ENCODE results near the gene RNF222.

DNA sequence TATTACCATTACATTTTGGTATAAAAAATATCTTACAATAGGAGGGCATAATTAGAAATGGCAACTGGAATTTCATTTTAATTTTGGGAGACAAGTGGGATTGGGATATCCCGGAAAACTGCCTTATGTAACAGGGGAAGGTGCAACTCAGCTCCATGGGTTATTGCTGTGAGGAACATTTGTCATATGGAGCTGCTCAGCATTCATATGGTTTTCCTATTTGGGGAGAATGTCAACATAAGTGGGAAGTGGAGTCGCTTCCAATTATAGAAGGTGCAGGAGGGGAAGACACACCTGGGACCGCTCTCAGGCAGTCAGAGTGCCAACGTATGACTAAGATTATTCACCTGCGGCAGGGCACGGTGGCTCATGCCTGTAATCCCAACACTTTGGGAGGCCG is 47.3 kb downstream of the RNF222 start:
- TF ChIP-seq NFE2L2 (IDR thresholded peaks at IDR 0.05; ENCODE audit: low read depth, low read length) (no peak), CEBPB (IDR thresholded peaks at IDR 0.05; ENCODE audit: low read depth, low read length) (no peak), RFX5 (IDR thresholded peaks at IDR 0.05; ENCODE audit: low read depth, low read length) (no peak), FOS (IDR thresholded peaks at IDR 0.05; ENCODE audit: low read depth, low read length) (no peak), POLR2A (IDR thresholded peaks at IDR 0.05; ENCODE audit: low read depth, low read length) (no peak)
- TF ChIP-seq, protein P1, sequence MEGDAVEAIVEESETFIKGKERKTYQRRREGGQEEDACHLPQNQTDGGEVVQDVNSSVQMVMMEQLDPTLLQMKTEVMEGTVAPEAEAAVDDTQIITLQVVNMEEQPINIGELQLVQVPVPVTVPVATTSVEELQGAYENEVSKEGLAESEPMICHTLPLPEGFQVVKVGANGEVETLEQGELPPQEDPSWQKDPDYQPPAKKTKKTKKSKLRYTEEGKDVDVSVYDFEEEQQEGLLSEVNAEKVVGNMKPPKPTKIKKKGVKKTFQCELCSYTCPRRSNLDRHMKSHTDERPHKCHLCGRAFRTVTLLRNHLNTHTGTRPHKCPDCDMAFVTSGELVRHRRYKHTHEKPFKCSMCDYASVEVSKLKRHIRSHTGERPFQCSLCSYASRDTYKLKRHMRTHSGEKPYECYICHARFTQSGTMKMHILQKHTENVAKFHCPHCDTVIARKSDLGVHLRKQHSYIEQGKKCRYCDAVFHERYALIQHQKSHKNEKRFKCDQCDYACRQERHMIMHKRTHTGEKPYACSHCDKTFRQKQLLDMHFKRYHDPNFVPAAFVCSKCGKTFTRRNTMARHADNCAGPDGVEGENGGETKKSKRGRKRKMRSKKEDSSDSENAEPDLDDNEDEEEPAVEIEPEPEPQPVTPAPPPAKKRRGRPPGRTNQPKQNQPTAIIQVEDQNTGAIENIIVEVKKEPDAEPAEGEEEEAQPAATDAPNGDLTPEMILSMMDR (conservative IDR thresholded peaks at IDR 0.05; ENCODE audit: low read depth, low read length): no peak

Measured in IMR-90 (cell line).